GM23338 (cell line): ENCODE measurements around the gene SH3TC2. TPM values are rescaled to one million over a fixed set of nuclear protein-coding genes. Genes with fewer than 3 reads are reported as not detected.

Experiments
- ATAC-seq: fragments of 200-7000 bp; cut with Tn5 transposase; 3 replicates; pipeline ENCODE4 v1.9.1; 2020
- DNase-seq: peaks from one replicate; pipeline ENCODE4 v3.0.0-alpha.2; 2015; ENCODE audit warnings: low spot score
- H2AFZ ChIP-seq: fragments of 200-600 bp; sonication (generic); 2 replicates; pipeline ENCODE4 v1.8.0; 2016; ENCODE audit warnings: antibody characterized with exemption, mild to moderate bottlenecking, moderate library complexity
- H3F3A ChIP-seq: fragments of 200-600 bp; sonication (generic); replicated peaks from 2 replicates; pipeline ENCODE4 v1.8.0; 2017; ENCODE audit warnings: antibody characterized with exemption, mixed run types, low read depth
- H3K27ac ChIP-seq: fragments of 200-600 bp; sonication (generic); 2 replicates; pipeline ENCODE4 v1.6.1; 2016; ENCODE audit warnings: low read depth
- H3K27me3 ChIP-seq: fragments of 200-600 bp; sonication (generic); 2 replicates; pipeline ENCODE4 v1.8.0; 2016; ENCODE audit warnings: mild to moderate bottlenecking, mixed run types, moderate library complexity; ENCODE audit not compliant: insufficient read depth
- H3K36me3 ChIP-seq: fragments of 200-600 bp; sonication (generic); 2 replicates; pipeline ENCODE4 v1.8.0; 2016; ENCODE audit warnings: mild to moderate bottlenecking; ENCODE audit not compliant: insufficient read depth
- H3K4me1 ChIP-seq: fragments of 200-600 bp; sonication (generic); 2 replicates; pipeline ENCODE4 v1.8.0; 2016; ENCODE audit warnings: mild to moderate bottlenecking, moderate library complexity; ENCODE audit not compliant: insufficient read depth
- H3K4me2 ChIP-seq: fragments of 200-600 bp; sonication (generic); 2 replicates; pipeline ENCODE4 v1.7.1; 2017; ENCODE audit warnings: mixed run types
- H3K4me3 ChIP-seq: fragments of 200-600 bp; sonication (generic); 2 replicates; pipeline ENCODE4 v1.6.1; 2016; ENCODE audit warnings: mixed run types
- H3K79me2 ChIP-seq: fragments of 200-600 bp; sonication (generic); replicated peaks from 2 replicates; pipeline ENCODE4 v1.8.0; 2017; ENCODE audit warnings: mild to moderate bottlenecking; ENCODE audit not compliant: insufficient read depth
- H3K9me2 ChIP-seq: fragments of 200-600 bp; sonication (generic); 2 replicates; pipeline ENCODE4 v1.8.0; 2017; ENCODE audit not compliant: insufficient read depth
- H4K20me1 ChIP-seq: fragments of 200-600 bp; sonication (generic); replicated peaks from 2 replicates; pipeline ENCODE4 v1.8.0; 2017; ENCODE audit warnings: mild to moderate bottlenecking; ENCODE audit not compliant: insufficient read depth
- H3K27ac Mint-ChIP-seq: 2 replicates; pipeline ENCODE4 v1.8.0; 2020; ENCODE audit warnings: inconsistent platforms, mild to moderate bottlenecking, moderate library complexity, mixed read lengths
- H3K27me3 Mint-ChIP-seq: 3 replicates; pipeline ENCODE4 v1.8.0; 2022; ENCODE audit warnings: low read depth, mild to moderate bottlenecking, moderate library complexity, mixed read lengths, inconsistent platforms; ENCODE audit not compliant: insufficient read depth, poor library complexity
- H3K36me3 Mint-ChIP-seq: 3 replicates; pipeline ENCODE4 v1.8.0; 2021; ENCODE audit warnings: low read depth, mild to moderate bottlenecking, inconsistent platforms, moderate library complexity, mixed read lengths
- H3K4me1 Mint-ChIP-seq: 3 replicates; pipeline ENCODE4 v1.8.0; 2020; ENCODE audit warnings: mild to moderate bottlenecking, inconsistent platforms, mixed read lengths
- H3K4me3 Mint-ChIP-seq: 3 replicates; pipeline ENCODE4 v1.8.0; 2021; ENCODE audit warnings: moderate library complexity, mild to moderate bottlenecking, inconsistent platforms, mixed read lengths
- H3K9me3 Mint-ChIP-seq: 3 replicates; pipeline ENCODE4 v1.8.0; 2020; ENCODE audit warnings: moderate library complexity, mild to moderate bottlenecking, inconsistent platforms, mixed read lengths
- CREB1 ChIP-seq: fragments of 250-450 bp; sonication (Bioruptor Pico); IDR thresholded peaks from 2 replicates; pipeline ENCODE4 v1.5.0; 2020; ENCODE audit warnings: low read depth, mild to moderate bottlenecking, moderate library complexity
- EZH2 ChIP-seq: fragments of 200-600 bp; sonication (generic); IDR thresholded peaks from one replicate; pipeline ENCODE4 v1.8.0; 2017; ENCODE audit warnings: antibody characterized with exemption, mild to moderate bottlenecking, low read depth; ENCODE audit not compliant: unreplicated experiment
- EZH2phosphoT487 ChIP-seq: fragments of 200-600 bp; sonication (generic); IDR thresholded peaks from one replicate; pipeline ENCODE4 v1.8.1; 2018; ENCODE audit warnings: antibody characterized with exemption; ENCODE audit not compliant: unreplicated experiment
- JUNB ChIP-seq: IDR thresholded peaks from one replicate; pipeline ENCODE4 v1.6.1; 2016; ENCODE audit warnings: antibody characterized with exemption; ENCODE audit not compliant: unreplicated experiment
- NANOG ChIP-seq: IDR thresholded peaks from 2 replicates; pipeline ENCODE4 v1.6.1; 2016; ENCODE audit warnings: antibody characterized with exemption, borderline replicate concordance
- POLR2AphosphoS5 ChIP-seq: IDR thresholded peaks from 2 replicates; pipeline ENCODE4 v1.6.1; 2016; ENCODE audit warnings: antibody characterized with exemption, low read depth
- STAT1 ChIP-seq: IDR thresholded peaks from one replicate; pipeline ENCODE4 v1.6.1; 2016; ENCODE audit warnings: antibody characterized with exemption; ENCODE audit not compliant: unreplicated experiment
- ZNF114 ChIP-seq: fragments of 250-450 bp; sonication (Bioruptor Pico); IDR thresholded peaks from 2 replicates; pipeline ENCODE4 v1.5.0; 2020; ENCODE audit warnings: mild to moderate bottlenecking, moderate library complexity
- ZNF331 ChIP-seq: fragments of 250-450 bp; sonication (Bioruptor Pico); IDR thresholded peaks from 2 replicates; pipeline ENCODE4 v1.5.0; 2020; ENCODE audit warnings: low read depth, mild to moderate bottlenecking, moderate library complexity
- polyA plus RNA-seq: library from polyadenylated mRNA; unstranded; fragments of >200 nt; fragmentation: Nextera tagmentation; extraction: Ambion mirVana; gene quantifications from 2 replicates; pipeline ENCODE4 v1.2.1, GENCODE V29; 2016
- total RNA-seq: library from RNA; depleted of rRNA; stranded (reverse); fragments of >200 nt; shearing (Covaris generic); gene quantifications from 2 replicates; pipeline ENCODE4 v1.2.3, GENCODE V29; 2014
- TF ChIP-seq, protein P1 (sequence below): fragments of 250-450 bp; sonication (Bioruptor Pico); IDR thresholded peaks from 2 replicates; pipeline ENCODE4 v1.5.0; 2020; ENCODE audit warnings: mild to moderate bottlenecking, moderate library complexity
- TF ChIP-seq, protein P2 (sequence below), 2 experiments: fragments of 200-600 bp in 1 of 2; sonication (generic) in 1 of 2; conservative IDR thresholded peaks; 2 replicates each; pipeline versions ENCODE4 v1.5.1 to v1.6.1; 2016 to 2017; ENCODE audit warnings: antibody characterized with exemption in 2 of 2, low read depth in 2 of 2, mild to moderate bottlenecking in 2 of 2, moderate library complexity in 1 of 2
- TF ChIP-seq, protein P3 (sequence below): IDR thresholded peaks from 2 replicates; pipeline ENCODE4 v1.6.1; 2016; ENCODE audit warnings: antibody characterized with exemption
- TF ChIP-seq, protein P4 (sequence below): IDR thresholded peaks from one replicate; pipeline ENCODE4 v1.6.1; 2018; ENCODE audit warnings: antibody characterized with exemption; ENCODE audit not compliant: unreplicated experiment

Gene SH3TC2
- total and polyA plus RNA-seq, 2 experiments from 2014 or later, result 0.10 to 0.17 TPM

DNA sequence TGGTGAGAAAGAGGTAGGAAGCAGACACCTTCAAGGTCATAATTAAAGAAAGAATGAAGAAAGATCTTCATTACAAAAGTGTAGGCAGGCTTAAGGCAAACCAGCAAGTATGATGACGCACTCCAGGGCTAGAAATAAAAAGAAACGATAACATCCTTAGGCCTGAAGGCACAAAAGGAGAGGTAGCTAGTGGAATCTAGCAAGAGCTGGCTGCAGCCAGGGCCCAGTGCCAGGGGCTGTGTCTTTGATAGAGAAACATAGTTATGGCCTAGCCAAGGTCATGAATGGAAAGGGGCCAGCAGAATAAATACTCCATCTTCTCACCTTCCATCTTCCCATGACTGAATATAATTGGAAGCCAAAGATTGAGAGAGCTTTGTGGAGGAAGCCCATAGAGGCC lies 6.8 kb upstream of the SH3TC2 start:
- H3K4me1 ChIP-seq, result no peaks in the 10 kb centered on the region
- no peak overlapping the region for H3K27ac Mint-ChIP-seq
- H3K27me3 ChIP-seq, result no peaks in the 10 kb centered on the region
- no peak overlapping the region for H3K27ac ChIP-seq
- no peaks in the 10 kb centered on the region for H3K36me3 ChIP-seq
- no peak overlapping the region for H3K4me3 Mint-ChIP-seq
- H3K27me3 Mint-ChIP-seq, result no peaks in the 10 kb centered on the region
- H3K79me2 ChIP-seq, result no peaks in the 10 kb centered on the region
- no peaks in the 10 kb centered on the region for H3K9me3 Mint-ChIP-seq
- no peak overlapping the region for H3K4me3 ChIP-seq
- ATAC-seq, result no peak
- no peak overlapping the region for H3K4me2 ChIP-seq
- DNase-seq, result no peak
- H2AFZ ChIP-seq, result no peak overlapping the region
- H4K20me1 ChIP-seq, result no peaks in the 10 kb centered on the region
- H3K4me1 Mint-ChIP-seq, result no peaks in the 10 kb centered on the region; the same call in 2 of the 3 replicates
- 0 out of 2 replicates have a peak, but pooled peaks cover 3% of the 10 kb centered on the region for H3K9me2 ChIP-seq
- H3K36me3 Mint-ChIP-seq, result no peaks in the 10 kb centered on the region
- H3F3A ChIP-seq, result no peaks in the 10 kb centered on the region
- TF ChIP-seq STAT1, result no peak
- no peak for TF ChIP-seq POLR2AphosphoS5
- no peak for TF ChIP-seq JUNB
- no peak for TF ChIP-seq NANOG
- no peak for TF ChIP-seq ZNF114 (CRISPR knock-in tag)
- TF ChIP-seq, protein P1, sequence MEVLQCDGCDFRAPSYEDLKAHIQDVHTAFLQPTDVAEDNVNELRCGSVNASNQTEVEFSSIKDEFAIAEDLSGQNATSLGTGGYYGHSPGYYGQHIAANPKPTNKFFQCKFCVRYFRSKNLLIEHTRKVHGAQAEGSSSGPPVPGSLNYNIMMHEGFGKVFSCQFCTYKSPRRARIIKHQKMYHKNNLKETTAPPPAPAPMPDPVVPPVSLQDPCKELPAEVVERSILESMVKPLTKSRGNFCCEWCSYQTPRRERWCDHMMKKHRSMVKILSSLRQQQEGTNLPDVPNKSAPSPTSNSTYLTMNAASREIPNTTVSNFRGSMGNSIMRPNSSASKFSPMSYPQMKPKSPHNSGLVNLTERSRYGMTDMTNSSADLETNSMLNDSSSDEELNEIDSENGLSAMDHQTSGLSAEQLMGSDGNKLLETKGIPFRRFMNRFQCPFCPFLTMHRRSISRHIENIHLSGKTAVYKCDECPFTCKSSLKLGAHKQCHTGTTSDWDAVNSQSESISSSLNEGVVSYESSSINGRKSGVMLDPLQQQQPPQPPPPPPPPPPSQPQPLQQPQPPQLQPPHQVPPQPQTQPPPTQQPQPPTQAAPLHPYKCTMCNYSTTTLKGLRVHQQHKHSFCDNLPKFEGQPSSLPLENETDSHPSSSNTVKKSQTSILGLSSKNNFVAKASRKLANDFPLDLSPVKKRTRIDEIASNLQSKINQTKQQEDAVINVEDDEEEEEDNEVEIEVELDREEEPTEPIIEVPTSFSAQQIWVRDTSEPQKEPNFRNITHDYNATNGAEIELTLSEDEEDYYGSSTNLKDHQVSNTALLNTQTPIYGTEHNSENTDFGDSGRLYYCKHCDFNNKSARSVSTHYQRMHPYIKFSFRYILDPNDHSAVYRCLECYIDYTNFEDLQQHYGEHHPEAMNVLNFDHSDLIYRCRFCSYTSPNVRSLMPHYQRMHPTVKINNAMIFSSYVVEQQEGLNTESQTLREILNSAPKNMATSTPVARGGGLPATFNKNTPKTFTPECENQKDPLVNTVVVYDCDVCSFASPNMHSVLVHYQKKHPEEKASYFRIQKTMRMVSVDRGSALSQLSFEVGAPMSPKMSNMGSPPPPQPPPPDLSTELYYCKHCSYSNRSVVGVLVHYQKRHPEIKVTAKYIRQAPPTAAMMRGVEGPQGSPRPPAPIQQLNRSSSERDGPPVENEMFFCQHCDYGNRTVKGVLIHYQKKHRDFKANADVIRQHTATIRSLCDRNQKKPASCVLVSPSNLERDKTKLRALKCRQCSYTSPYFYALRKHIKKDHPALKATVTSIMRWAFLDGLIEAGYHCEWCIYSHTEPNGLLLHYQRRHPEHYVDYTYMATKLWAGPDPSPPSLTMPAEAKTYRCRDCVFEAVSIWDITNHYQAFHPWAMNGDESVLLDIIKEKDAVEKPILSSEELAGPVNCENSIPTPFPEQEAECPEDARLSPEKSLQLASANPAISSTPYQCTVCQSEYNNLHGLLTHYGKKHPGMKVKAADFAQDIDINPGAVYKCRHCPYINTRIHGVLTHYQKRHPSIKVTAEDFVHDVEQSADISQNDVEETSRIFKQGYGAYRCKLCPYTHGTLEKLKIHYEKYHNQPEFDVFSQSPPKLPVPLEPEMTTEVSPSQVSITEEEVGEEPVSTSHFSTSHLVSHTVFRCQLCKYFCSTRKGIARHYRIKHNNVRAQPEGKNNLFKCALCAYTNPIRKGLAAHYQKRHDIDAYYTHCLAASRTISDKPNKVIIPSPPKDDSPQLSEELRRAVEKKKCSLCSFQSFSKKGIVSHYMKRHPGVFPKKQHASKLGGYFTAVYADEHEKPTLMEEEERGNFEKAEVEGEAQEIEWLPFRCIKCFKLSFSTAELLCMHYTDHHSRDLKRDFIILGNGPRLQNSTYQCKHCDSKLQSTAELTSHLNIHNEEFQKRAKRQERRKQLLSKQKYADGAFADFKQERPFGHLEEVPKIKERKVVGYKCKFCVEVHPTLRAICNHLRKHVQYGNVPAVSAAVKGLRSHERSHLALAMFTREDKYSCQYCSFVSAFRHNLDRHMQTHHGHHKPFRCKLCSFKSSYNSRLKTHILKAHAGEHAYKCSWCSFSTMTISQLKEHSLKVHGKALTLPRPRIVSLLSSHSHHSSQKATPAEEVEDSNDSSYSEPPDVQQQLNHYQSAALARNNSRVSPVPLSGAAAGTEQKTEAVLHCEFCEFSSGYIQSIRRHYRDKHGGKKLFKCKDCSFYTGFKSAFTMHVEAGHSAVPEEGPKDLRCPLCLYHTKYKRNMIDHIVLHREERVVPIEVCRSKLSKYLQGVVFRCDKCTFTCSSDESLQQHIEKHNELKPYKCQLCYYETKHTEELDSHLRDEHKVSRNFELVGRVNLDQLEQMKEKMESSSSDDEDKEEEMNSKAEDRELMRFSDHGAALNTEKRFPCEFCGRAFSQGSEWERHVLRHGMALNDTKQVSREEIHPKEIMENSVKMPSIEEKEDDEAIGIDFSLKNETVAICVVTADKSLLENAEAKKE (CRISPR knock-in tag), result no peak
- no peak for TF ChIP-seq CREB1 (CRISPR knock-in tag)
- no peak for TF ChIP-seq EZH2phosphoT487
- TF ChIP-seq, protein P2, sequence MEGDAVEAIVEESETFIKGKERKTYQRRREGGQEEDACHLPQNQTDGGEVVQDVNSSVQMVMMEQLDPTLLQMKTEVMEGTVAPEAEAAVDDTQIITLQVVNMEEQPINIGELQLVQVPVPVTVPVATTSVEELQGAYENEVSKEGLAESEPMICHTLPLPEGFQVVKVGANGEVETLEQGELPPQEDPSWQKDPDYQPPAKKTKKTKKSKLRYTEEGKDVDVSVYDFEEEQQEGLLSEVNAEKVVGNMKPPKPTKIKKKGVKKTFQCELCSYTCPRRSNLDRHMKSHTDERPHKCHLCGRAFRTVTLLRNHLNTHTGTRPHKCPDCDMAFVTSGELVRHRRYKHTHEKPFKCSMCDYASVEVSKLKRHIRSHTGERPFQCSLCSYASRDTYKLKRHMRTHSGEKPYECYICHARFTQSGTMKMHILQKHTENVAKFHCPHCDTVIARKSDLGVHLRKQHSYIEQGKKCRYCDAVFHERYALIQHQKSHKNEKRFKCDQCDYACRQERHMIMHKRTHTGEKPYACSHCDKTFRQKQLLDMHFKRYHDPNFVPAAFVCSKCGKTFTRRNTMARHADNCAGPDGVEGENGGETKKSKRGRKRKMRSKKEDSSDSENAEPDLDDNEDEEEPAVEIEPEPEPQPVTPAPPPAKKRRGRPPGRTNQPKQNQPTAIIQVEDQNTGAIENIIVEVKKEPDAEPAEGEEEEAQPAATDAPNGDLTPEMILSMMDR (conservative IDR thresholded peaks at IDR 0.05; ENCODE audit: low read depth in 2 of 2), result no peak
- no peak for TF ChIP-seq EZH2
- TF ChIP-seq, protein P3, sequence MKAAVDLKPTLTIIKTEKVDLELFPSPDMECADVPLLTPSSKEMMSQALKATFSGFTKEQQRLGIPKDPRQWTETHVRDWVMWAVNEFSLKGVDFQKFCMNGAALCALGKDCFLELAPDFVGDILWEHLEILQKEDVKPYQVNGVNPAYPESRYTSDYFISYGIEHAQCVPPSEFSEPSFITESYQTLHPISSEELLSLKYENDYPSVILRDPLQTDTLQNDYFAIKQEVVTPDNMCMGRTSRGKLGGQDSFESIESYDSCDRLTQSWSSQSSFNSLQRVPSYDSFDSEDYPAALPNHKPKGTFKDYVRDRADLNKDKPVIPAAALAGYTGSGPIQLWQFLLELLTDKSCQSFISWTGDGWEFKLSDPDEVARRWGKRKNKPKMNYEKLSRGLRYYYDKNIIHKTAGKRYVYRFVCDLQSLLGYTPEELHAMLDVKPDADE, result no peak
- TF ChIP-seq, protein P4, sequence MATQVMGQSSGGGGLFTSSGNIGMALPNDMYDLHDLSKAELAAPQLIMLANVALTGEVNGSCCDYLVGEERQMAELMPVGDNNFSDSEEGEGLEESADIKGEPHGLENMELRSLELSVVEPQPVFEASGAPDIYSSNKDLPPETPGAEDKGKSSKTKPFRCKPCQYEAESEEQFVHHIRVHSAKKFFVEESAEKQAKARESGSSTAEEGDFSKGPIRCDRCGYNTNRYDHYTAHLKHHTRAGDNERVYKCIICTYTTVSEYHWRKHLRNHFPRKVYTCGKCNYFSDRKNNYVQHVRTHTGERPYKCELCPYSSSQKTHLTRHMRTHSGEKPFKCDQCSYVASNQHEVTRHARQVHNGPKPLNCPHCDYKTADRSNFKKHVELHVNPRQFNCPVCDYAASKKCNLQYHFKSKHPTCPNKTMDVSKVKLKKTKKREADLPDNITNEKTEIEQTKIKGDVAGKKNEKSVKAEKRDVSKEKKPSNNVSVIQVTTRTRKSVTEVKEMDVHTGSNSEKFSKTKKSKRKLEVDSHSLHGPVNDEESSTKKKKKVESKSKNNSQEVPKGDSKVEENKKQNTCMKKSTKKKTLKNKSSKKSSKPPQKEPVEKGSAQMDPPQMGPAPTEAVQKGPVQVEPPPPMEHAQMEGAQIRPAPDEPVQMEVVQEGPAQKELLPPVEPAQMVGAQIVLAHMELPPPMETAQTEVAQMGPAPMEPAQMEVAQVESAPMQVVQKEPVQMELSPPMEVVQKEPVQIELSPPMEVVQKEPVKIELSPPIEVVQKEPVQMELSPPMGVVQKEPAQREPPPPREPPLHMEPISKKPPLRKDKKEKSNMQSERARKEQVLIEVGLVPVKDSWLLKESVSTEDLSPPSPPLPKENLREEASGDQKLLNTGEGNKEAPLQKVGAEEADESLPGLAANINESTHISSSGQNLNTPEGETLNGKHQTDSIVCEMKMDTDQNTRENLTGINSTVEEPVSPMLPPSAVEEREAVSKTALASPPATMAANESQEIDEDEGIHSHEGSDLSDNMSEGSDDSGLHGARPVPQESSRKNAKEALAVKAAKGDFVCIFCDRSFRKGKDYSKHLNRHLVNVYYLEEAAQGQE, result no peak
- TF ChIP-seq ZNF331 (CRISPR knock-in tag), result no peak
